Neural crest cell (in vitro differentiated cells): ENCODE results near the gene KCNK1. TPM values are rescaled to one million over a fixed set of nuclear protein-coding genes. Genes with fewer than 3 reads are reported as not detected.
A peak's percentile ranks its signal among the peaks of the same experiment; 100 is the strongest.
"Not testable (repeated sequence)": the region's sequence is repeated elsewhere in the genome, so short reads cannot be mapped to it uniquely, and the experiment has no call there.

Source experiments
- DNase-seq: peaks from one replicate; pipeline ENCODE4 v3.0.0; 2021; ENCODE audit warnings: low read depth, mixed read lengths, low spot score
- H3K27ac Mint-ChIP-seq: one replicate; pipeline ENCODE4 v1.8.0; 2021; ENCODE audit warnings: mild to moderate bottlenecking, mixed read lengths; ENCODE audit not compliant: unreplicated experiment
- H3K27me3 Mint-ChIP-seq: 2 replicates; pipeline ENCODE4 v1.8.0; 2021; ENCODE audit warnings: low read depth, mild to moderate bottlenecking, mixed read lengths
- H3K36me3 Mint-ChIP-seq: 2 replicates; pipeline ENCODE4 v1.8.0; 2021; ENCODE audit warnings: low read depth, mild to moderate bottlenecking, mixed read lengths
- H3K4me1 Mint-ChIP-seq: 2 replicates; pipeline ENCODE4 v1.8.0; 2021; ENCODE audit warnings: mixed read lengths
- H3K4me3 Mint-ChIP-seq: one replicate; pipeline ENCODE4 v1.8.0; 2021; ENCODE audit warnings: mild to moderate bottlenecking, mixed read lengths
- H3K9me3 Mint-ChIP-seq: 2 replicates; pipeline ENCODE4 v1.8.0; 2021; ENCODE audit warnings: mixed read lengths
- CTCF ChIP-seq: fragments of 200-600 bp; sonication (generic); conservative IDR thresholded peaks from 2 replicates; pipeline ENCODE4 v1.5.0; 2021; ENCODE audit warnings: antibody characterized with exemption, mild to moderate bottlenecking
- total RNA-seq: library from RNA; stranded (reverse); gene quantifications from 2 replicates; pipeline ENCODE4 v1.2.1, GENCODE V29; 2021

KCNK1 gene
- total RNA-seq, 1 donor from 2014 or later = 0.56 TPM

DNA sequence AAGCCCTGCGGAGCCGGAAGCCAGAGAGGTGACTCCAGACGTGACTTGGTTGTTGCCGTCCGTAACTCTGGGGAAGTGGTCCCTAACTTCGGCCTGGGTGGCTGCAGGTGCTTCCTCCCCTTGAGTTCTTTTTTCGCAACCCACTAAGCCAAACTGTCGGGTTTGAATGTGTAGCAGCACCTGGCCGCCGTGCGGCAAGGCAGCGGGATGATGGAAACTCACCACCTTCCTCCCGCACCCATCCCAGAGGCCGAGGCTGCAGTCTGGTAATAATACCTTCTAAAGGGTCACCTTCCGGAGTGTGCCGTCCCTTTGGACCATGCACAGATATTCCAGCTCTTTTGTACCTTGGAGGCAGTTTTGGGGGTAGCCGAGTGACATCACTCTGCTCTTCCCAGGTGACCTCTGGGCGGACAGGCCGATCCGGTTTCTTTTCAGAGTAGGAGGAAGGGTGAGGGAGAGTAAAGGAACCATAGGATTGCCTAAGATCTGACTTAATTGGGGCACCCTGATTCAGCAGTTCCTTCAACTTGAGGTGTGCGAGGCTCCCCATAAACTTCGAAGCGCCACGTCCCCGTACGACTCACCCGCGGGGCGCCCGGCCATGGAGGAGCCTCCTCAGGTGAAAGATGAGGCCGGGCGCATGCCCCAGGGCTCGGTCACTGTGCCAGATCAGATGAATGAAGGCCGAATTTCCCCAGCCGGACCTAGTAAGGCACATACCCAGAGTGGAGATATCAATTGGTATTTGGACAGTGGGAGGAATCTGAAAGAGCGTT is 1.0 kb downstream of the KCNK1 start:
- Mint-ChIP-seq H3K9me3 (no peaks in the 10 kb centered on the region), H3K27me3 (peaks cover 94% of the 10 kb centered on the region)

DNA sequence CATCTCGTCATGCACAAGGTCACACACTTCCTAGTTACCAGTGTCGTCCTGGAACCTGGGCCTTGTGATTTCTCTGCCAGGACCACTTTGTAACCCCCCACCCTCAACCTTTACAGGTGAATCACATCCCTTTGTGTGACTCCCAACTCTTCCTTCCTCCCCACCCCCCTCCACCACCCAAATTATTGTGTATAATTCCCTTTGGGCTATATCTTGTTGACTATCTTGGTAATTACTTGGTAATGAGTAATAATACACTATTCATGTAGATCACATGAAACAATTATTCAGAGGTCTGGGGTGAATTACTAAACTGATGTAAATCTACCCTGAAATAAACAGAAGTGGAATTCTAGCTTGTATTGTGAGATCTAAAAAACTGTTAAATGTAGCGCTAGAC is 1.7 kb downstream of the KCNK1 start:
- TF ChIP-seq CTCF = no peak
- Mint-ChIP-seq H3K36me3 (no peaks in the 10 kb centered on the region), H3K9me3 (no peaks in the 10 kb centered on the region), H3K27me3 (peaks cover 89% of the 10 kb centered on the region), H3K4me3 (peak overlapping the region; percentile 59), H3K27ac (no peak overlapping the region), H3K4me1 (peaks cover 5% of the 10 kb centered on the region)
- DNase-seq = no peak

More for the DNA sequence above, 1.0 kb downstream of the KCNK1 start:
- Mint-ChIP-seq H3K4me1 (peaks cover 5% of the 10 kb centered on the region), H3K36me3 (no peaks in the 10 kb centered on the region), H3K27ac (no peak overlapping the region), H3K4me3 (peak overlapping the region; percentile 78)
- no peak for DNase-seq
- TF ChIP-seq CTCF = no peak

DNA sequence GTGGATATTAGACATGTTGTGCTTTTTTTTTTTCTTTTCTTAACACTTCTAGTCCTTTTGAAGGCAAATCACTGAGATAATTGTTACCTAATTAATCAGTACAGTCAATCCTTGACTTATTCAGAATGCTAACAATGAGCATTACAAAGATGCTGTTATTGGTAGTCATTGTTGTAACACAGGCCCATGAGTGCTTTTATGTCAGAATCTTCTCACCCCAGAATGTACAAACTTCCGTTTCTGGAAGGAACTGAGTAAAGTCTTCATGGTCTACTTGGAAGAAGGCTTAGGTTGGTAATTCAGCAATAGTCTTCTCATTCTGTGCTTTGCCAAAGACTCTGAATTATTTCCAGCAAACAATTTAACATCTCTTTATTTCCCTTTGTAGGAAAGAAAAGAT is 3.1 kb downstream of the KCNK1 start:
- Mint-ChIP-seq H3K4me3 (no peak overlapping the region), H3K36me3 (no peaks in the 10 kb centered on the region), H3K27ac (no peak overlapping the region), H3K4me1 (peaks cover 5% of the 10 kb centered on the region), H3K9me3 (no peaks in the 10 kb centered on the region), H3K27me3 (peaks cover 88% of the 10 kb centered on the region)
- TF ChIP-seq CTCF = no peak
- DNase-seq = no peak

GRCh38 chr1:233619414-233619813 is 5.5 kb downstream of the KCNK1 start:
- H3K4me1 Mint-ChIP-seq, DNase-seq, H3K9me3 Mint-ChIP-seq, H3K27ac Mint-ChIP-seq, H3K4me3 Mint-ChIP-seq, H3K36me3 Mint-ChIP-seq: not testable (repeated sequence)
- peaks cover 78% of the 10 kb centered on the region for H3K27me3 Mint-ChIP-seq

DNA sequence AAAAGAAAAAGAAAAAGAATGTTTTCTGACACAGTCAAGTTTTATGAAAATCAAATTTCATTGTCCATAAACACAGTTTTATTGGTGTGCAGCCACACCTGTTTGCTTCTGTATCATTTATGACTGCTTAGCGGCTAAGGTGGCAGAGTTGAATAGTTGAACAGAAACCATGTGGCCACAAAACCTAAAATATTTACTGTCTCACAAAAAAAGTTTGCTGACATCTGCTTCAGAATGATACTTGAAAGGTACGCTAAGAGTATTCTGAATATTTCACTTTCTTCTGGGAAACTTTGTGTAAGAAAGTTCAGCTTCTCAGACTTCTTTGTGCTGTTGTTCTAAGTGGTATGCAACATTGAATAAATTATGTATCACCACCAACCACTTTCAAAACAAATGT is 6.2 kb downstream of the KCNK1 start:
- no peaks in the 10 kb centered on the region for H3K36me3 Mint-ChIP-seq
- TF ChIP-seq CTCF = no peak
- H3K27ac Mint-ChIP-seq = no peak overlapping the region
- peaks cover 72% of the 10 kb centered on the region for H3K27me3 Mint-ChIP-seq
- H3K4me1 Mint-ChIP-seq = no peaks in the 10 kb centered on the region
- no peak for DNase-seq
- no peak overlapping the region for H3K4me3 Mint-ChIP-seq
- H3K9me3 Mint-ChIP-seq = no peaks in the 10 kb centered on the region

GRCh38 chr1:233621923-233622322 is 8.0 kb downstream of the KCNK1 start:
- no peaks in the 10 kb centered on the region for H3K4me1 Mint-ChIP-seq
- TF ChIP-seq CTCF = no peak
- no peaks in the 10 kb centered on the region for H3K36me3 Mint-ChIP-seq
- H3K4me3 Mint-ChIP-seq = no peak overlapping the region
- DNase-seq = no peak
- peaks cover 53% of the 10 kb centered on the region for H3K27me3 Mint-ChIP-seq
- H3K9me3 Mint-ChIP-seq = no peaks in the 10 kb centered on the region
- no peak overlapping the region for H3K27ac Mint-ChIP-seq
